ENCODE measurements around the gene LRP1-AS. TPM values are rescaled to one million over a fixed set of nuclear protein-coding genes. Genes with fewer than 3 reads are reported as not detected.
A peak's percentile ranks its signal among the peaks of the same experiment; 100 is the strongest.

Gene LRP1-AS
- total RNA-seq, 1 experiment from 2014 or later = not detected

GRCh38 chr12:57107456-57108155, 39.8 kb downstream of the LRP1-AS start:
- H3K4me3 ChIP-seq = no peak overlapping the region
- DNase-seq (ENCODE audit: low read depth in 1 of 2, low spot score in 2 of 2) = no peak
- peaks cover 31% of the 10 kb centered on the region for H3K4me1 ChIP-seq (replicated peaks)
- H3K9me3 ChIP-seq (replicated peaks) = no peaks in the 10 kb centered on the region
- peaks cover 41% of the 10 kb centered on the region for H3K36me3 ChIP-seq
- no peak overlapping the region for H3K27ac ChIP-seq
- H3K27me3 ChIP-seq (replicated peaks) = no peaks in the 10 kb centered on the region

GRCh38 chr12:57106021-57106708, 41.3 kb downstream of the LRP1-AS start:
- peaks cover 16% of the 10 kb centered on the region for H3K4me1 ChIP-seq (replicated peaks)
- no peaks in the 10 kb centered on the region for H3K27me3 ChIP-seq (replicated peaks)
- no peak for DNase-seq (ENCODE audit: low read depth in 1 of 2, low spot score in 2 of 2)
- H3K36me3 ChIP-seq = peaks cover 43% of the 10 kb centered on the region
- H3K4me3 ChIP-seq = no peak overlapping the region
- no peaks in the 10 kb centered on the region for H3K9me3 ChIP-seq (replicated peaks)
- no peak overlapping the region for H3K27ac ChIP-seq

- Histone ChIP-seq H3K9me3 (replicated peaks) (no peaks in the 10 kb centered on the region), H3K4me3 (no peak overlapping the region), H3K27me3 (replicated peaks) (no peaks in the 10 kb centered on the region), H3K27ac (no peak overlapping the region), H3K36me3 (peaks cover 43% of the 10 kb centered on the region), H3K4me1 (replicated peaks) (peaks cover 7% of the 10 kb centered on the region)
- DNase-seq (ENCODE audit: low read depth in 1 of 2, low spot score in 2 of 2) = no peak
Observed at GRCh38 chr12:57105011-57105753, 42.2 kb downstream of the LRP1-AS start.

GRCh38 chr12:57104292-57104910, 43.0 kb downstream of the LRP1-AS start:
- Histone ChIP-seq H3K36me3 (peaks cover 50% of the 10 kb centered on the region), H3K27me3 (replicated peaks) (no peaks in the 10 kb centered on the region), H3K27ac (no peak overlapping the region), H3K4me1 (replicated peaks) (no peaks in the 10 kb centered on the region; the same call in 1 of the 2 replicates), H3K9me3 (replicated peaks) (no peaks in the 10 kb centered on the region), H3K4me3 (no peak overlapping the region)
- no peak for DNase-seq (ENCODE audit: low read depth in 1 of 2, low spot score in 2 of 2)

- Histone ChIP-seq H3K4me3 (no peak overlapping the region), H3K27ac (no peak overlapping the region), H3K4me1 (replicated peaks) (no peaks in the 10 kb centered on the region; the same call in 1 of the 2 replicates), H3K27me3 (replicated peaks) (no peaks in the 10 kb centered on the region), H3K9me3 (replicated peaks) (no peaks in the 10 kb centered on the region), H3K36me3 (peaks cover 49% of the 10 kb centered on the region)
- DNase-seq (ENCODE audit: low read depth in 1 of 2, low spot score in 2 of 2) = no peak
Observed at GRCh38 chr12:57103856-57104255, 43.6 kb downstream of the LRP1-AS start.

- peaks cover 51% of the 10 kb centered on the region for H3K36me3 ChIP-seq
- no peak overlapping the region for H3K4me3 ChIP-seq
- no peak for DNase-seq (ENCODE audit: low read depth in 1 of 2, low spot score in 2 of 2)
- no peaks in the 10 kb centered on the region for H3K27me3 ChIP-seq (replicated peaks)
- peak overlapping the region; percentile 5; the same call in 1 of the 2 replicates for H3K27ac ChIP-seq
- H3K4me1 ChIP-seq (replicated peaks) = peaks cover 4% of the 10 kb centered on the region
- no peaks in the 10 kb centered on the region for H3K9me3 ChIP-seq (replicated peaks)
Observed at GRCh38 chr12:57101892-57102695, 45.3 kb downstream of the LRP1-AS start.

- Histone ChIP-seq H3K27ac (no peak overlapping the region), H3K36me3 (peaks cover 52% of the 10 kb centered on the region), H3K27me3 (replicated peaks) (no peaks in the 10 kb centered on the region), H3K9me3 (replicated peaks) (no peaks in the 10 kb centered on the region), H3K4me1 (replicated peaks) (peaks cover 6% of the 10 kb centered on the region), H3K4me3 (no peak overlapping the region)
- no peak for DNase-seq (ENCODE audit: low read depth in 1 of 2, low spot score in 2 of 2)
Observed at GRCh38 chr12:57099766-57100165, 47.7 kb downstream of the LRP1-AS start.

- no peak overlapping the region for H3K4me3 ChIP-seq
- no peak for DNase-seq (ENCODE audit: low read depth in 1 of 2, low spot score in 2 of 2)
- no peaks in the 10 kb centered on the region for H3K27me3 ChIP-seq (replicated peaks)
- peaks cover 57% of the 10 kb centered on the region for H3K36me3 ChIP-seq
- peaks cover 10% of the 10 kb centered on the region for H3K4me1 ChIP-seq (replicated peaks)
- H3K9me3 ChIP-seq (replicated peaks) = no peaks in the 10 kb centered on the region
- H3K27ac ChIP-seq = no peak overlapping the region
Observed at GRCh38 chr12:57099047-57099714, 48.2 kb downstream of the LRP1-AS start.

GRCh38 chr12:57098546-57098945, 48.9 kb downstream of the LRP1-AS start:
- no peak for DNase-seq (ENCODE audit: low read depth in 1 of 2, low spot score in 2 of 2)
- Histone ChIP-seq H3K36me3 (peaks cover 54% of the 10 kb centered on the region), H3K4me1 (replicated peaks) (peaks cover 14% of the 10 kb centered on the region), H3K27me3 (replicated peaks) (no peaks in the 10 kb centered on the region), H3K9me3 (replicated peaks) (no peaks in the 10 kb centered on the region), H3K27ac (no peak overlapping the region), H3K4me3 (no peak overlapping the region)

- no peaks in the 10 kb centered on the region for H3K27me3 ChIP-seq (replicated peaks)
- no peak for DNase-seq (ENCODE audit: low read depth in 1 of 2, low spot score in 2 of 2)
- H3K4me1 ChIP-seq (replicated peaks) = peaks cover 17% of the 10 kb centered on the region
- no peaks in the 10 kb centered on the region for H3K9me3 ChIP-seq (replicated peaks)
- H3K4me3 ChIP-seq = no peak overlapping the region
- no peak overlapping the region for H3K27ac ChIP-seq
- H3K36me3 ChIP-seq = peaks cover 60% of the 10 kb centered on the region
Observed at GRCh38 chr12:57097554-57097835, 49.9 kb downstream of the LRP1-AS start.

- Histone ChIP-seq H3K4me1 (replicated peaks) (peaks cover 17% of the 10 kb centered on the region), H3K27me3 (replicated peaks) (no peaks in the 10 kb centered on the region), H3K9me3 (replicated peaks) (no peaks in the 10 kb centered on the region), H3K36me3 (peaks cover 63% of the 10 kb centered on the region), H3K27ac (no peak overlapping the region), H3K4me3 (no peak overlapping the region)
- DNase-seq (ENCODE audit: low read depth in 1 of 2, low spot score in 2 of 2) = no peak
Observed at GRCh38 chr12:57096748-57097553, 50.5 kb downstream of the LRP1-AS start.

GRCh38 chr12:57096099-57096572, 51.3 kb downstream of the LRP1-AS start:
- peaks cover 17% of the 10 kb centered on the region for H3K4me1 ChIP-seq (replicated peaks)
- H3K27me3 ChIP-seq (replicated peaks) = no peaks in the 10 kb centered on the region
- peaks cover 71% of the 10 kb centered on the region for H3K36me3 ChIP-seq
- H3K4me3 ChIP-seq = no peak overlapping the region
- no peak for DNase-seq (ENCODE audit: low read depth in 1 of 2, low spot score in 2 of 2)
- no peaks in the 10 kb centered on the region for H3K9me3 ChIP-seq (replicated peaks)
- H3K27ac ChIP-seq = no peak overlapping the region
